Right lobe of liver (tissue), 4 donors: Measurements from ENCODE around the gene DENND2C.

Source experiments
- CTCF ChIP-seq, 4 donors: fragments of 200-600 bp in 3 of 4; fragments of 450-650 bp in 1 of 4; IDR thresholded peaks; one replicate each; pipeline versions ENCODE4 v1.5.1 to v1.8.0; 2016 to 2022; ENCODE audit warnings: antibody characterized with exemption in 4 of 4, mild to moderate bottlenecking in 2 of 4
- POLR2A ChIP-seq: fragments of 450-650 bp; IDR thresholded peaks from one replicate; pipeline ENCODE4 v1.6.1; 2017; ENCODE audit warnings: antibody characterized with exemption, mild to moderate bottlenecking
- donor health status: DM: no; HTN: no; CAD: no.
- donor health status: DM: no; HTN: no; CAD: no.
- donor health status: DM: no; HTN: yes; CAD: no.

GRCh38 chr1:114691061-114691460, 21.2 kb upstream of the DENND2C start:
- TF ChIP-seq CTCF (IDR thresholded peaks at IDR 0.05) (no peak), POLR2A (no peak)
